ENCODE data around the gene EXOC8. TPM values are rescaled to one million over a fixed set of nuclear protein-coding genes. Genes with fewer than 3 reads are reported as not detected.

The EXOC8 gene
- total RNA-seq, result 10 to 100 TPM; 10.6 to 12.9 TPM

DNA sequence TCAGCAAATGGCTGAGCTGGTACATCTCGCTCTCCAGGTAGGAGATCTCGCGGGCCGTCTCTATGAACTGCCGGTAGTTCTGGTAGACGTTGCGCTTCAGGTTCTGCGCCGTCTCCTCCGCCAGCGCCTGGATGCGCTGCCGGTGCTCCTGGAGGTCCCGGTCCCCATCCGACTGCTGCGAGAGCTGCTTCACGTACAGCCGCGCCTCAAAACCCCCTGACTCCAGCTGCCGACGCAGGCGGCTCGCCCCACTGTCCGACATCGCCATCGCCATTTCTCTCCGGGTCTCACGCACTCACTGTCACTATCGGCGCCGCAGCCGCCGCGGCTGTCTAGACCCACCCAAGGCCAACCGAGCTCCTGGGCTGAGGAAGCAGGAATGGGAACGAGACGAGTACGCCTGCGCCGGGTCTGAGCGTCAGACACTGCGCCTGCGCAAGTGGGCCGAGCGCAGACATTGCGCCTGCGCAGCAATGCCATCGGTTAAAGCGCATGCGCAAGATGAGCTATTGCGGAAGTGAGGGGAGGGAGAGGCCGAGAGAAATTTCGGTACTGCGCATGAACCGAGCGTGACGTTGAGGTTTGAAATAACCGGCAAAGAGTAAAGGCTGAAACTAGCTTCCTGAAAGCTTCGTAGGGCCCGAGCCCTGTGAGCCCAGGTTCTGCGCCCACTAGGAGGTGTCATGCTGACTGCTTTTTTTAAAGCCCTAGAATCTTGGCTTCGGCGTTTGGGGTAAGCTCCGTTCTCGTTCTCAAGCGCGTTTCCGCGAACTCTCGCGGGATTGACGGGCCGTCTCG, at the start of gene EXOC8:
Gene EXOC8 (minus strand): TSS at position 381 of the 798 bp plus-strand sequence. CDS start 107 bp downstream, at position 274.
- no peaks in the 10 kb centered on the region for H3K9me3 ChIP-seq
- no peaks in the 10 kb centered on the region for H3K27me3 ChIP-seq
- DNase-seq (peak; percentile 95 to 98 (median 96)), ATAC-seq (peak; percentile 97)
- peak in 2 of 7 experiments; percentile 13 for TF ChIP-seq CTCF (IDR thresholded peaks at IDR 0.05)
- peak; percentile 84 to 92 (median 90) for TF ChIP-seq POLR2A (IDR thresholded peaks at IDR 0.05)
- intact Hi-C loops (cut with DNase I), result no loop called here
- no peaks in the 10 kb centered on the region for H3K36me3 ChIP-seq (replicated peaks in 1 of 2; ENCODE audit: insufficient read depth in 1 of 2, low read depth in 2 of 2)
- peak within 1 kb of the TSS; percentile 76 to 92 for H3K4me3 ChIP-seq
- peaks cover 46% of the 10 kb centered on the region for H3K4me1 ChIP-seq
- peak within 1 kb of the TSS; percentile 70 to 97 (median 94) for H3K27ac ChIP-seq
- WGBS, 2 donors, result 0% methylated on average over 8 to 74 of the region's 74 CpGs

GRCh38 chr1:231386466-231386865, 48.8 kb upstream of the EXOC8 start:
- H3K36me3 ChIP-seq (replicated peaks in 1 of 2; ENCODE audit: insufficient read depth in 1 of 2, low read depth in 2 of 2), result no peaks in the 10 kb centered on the region
- H3K27ac ChIP-seq, result peak overlapping the region in 2 of 4 donors; percentile 26 to 67
- peaks cover 69% of the 10 kb centered on the region for H3K4me1 ChIP-seq
- ATAC-seq (no peak), DNase-seq (no peak)
- intact Hi-C loops (cut with DNase I), result no loop called here
- no peak for TF ChIP-seq CTCF (IDR thresholded peaks at IDR 0.05)
- TF ChIP-seq POLR2A (IDR thresholded peaks at IDR 0.05), result no peak
- no peaks in the 10 kb centered on the region for H3K9me3 ChIP-seq
- H3K4me3 ChIP-seq, result no peak overlapping the region
- no peaks in the 10 kb centered on the region for H3K27me3 ChIP-seq

DNA sequence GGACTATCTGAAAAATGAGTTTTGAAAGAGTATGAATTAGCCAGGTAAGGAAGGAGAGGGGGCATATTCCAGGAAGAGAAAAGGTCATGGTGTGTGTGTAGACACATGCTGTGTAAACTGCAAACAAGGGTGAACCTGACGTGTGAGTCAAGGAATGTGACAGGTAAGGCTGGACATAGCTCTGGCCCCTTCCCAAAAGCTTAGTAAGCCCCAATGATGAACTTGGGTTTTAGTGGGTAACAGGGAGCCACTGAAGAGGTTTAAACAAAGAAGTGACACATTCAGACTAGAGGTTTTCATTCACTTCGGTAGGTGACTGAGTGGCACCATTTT, 47.7 kb upstream of the EXOC8 start:
- intact Hi-C loops (cut with DNase I), result no loop called here
- Histone ChIP-seq H3K27ac (peak overlapping the region; percentile 9 to 67 (median 24)), H3K4me3 (no peak overlapping the region), H3K27me3 (no peaks in the 10 kb centered on the region), H3K9me3 (no peaks in the 10 kb centered on the region), H3K4me1 (peaks cover 65% of the 10 kb centered on the region), H3K36me3 (replicated peaks in 1 of 2; ENCODE audit: insufficient read depth in 1 of 2, low read depth in 2 of 2) (no peaks in the 10 kb centered on the region)
- no peak for TF ChIP-seq CTCF (IDR thresholded peaks at IDR 0.05)
- TF ChIP-seq POLR2A (IDR thresholded peaks at IDR 0.05), result no peak
- peak; percentile 30 to 74 (median 57) for DNase-seq
- peak; percentile 83 for ATAC-seq
- WGBS, 2 donors, result 48% methylated on average over 2 of the region's 2 CpGs

DNA sequence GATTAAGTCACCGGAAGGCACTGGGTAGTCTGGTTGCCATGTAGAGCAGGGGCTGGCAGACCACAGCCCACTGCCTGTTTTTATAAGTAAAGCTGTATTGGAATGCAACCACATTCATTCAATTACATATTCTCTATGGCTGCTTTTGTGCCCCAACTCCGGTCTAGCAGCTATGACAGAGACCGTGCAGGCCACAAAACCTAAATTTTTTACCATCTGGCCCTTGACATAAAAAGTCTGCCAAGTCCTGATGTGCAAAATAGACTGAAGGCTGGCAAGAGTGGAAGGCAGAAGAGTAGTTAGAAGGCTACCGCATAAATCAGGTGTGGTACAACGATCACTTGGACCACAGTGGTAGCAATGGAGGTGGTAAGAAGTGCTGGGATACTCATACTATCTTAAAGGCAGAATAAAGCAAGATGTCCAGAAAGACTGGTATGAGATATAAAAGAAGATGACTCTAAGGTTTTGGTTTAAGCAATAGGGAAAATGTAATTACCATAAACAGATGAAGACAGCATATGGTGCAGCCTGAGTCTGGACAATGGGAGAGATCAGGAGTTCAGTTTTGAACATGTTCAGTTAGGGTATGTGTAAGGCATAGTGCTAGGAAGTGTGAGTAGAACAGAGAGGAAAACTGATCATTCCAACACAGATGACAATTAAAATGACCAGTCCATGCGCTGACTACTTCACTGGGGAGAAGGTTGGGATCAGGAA, 47.2 kb upstream of the EXOC8 start:
- WGBS, 2 donors, result 94 to 98% methylated on average over 6 of the region's 6 CpGs
- H3K4me1 ChIP-seq, result peaks cover 60% of the 10 kb centered on the region

More for the DNA sequence above, 47.2 kb upstream of the EXOC8 start:
- ATAC-seq (no peak), DNase-seq (no peak)
- H3K36me3 ChIP-seq (replicated peaks in 1 of 2; ENCODE audit: insufficient read depth in 1 of 2, low read depth in 2 of 2), result no peaks in the 10 kb centered on the region
- no peak for TF ChIP-seq CTCF (IDR thresholded peaks at IDR 0.05)
- no peak for TF ChIP-seq POLR2A (IDR thresholded peaks at IDR 0.05)
- H3K9me3 ChIP-seq, result no peaks in the 10 kb centered on the region
- intact Hi-C loops (cut with DNase I), result no loop called here
- no peaks in the 10 kb centered on the region for H3K27me3 ChIP-seq
- no peak overlapping the region for H3K4me3 ChIP-seq
- H3K27ac ChIP-seq, result peak overlapping the region; percentile 9 to 67 (median 24)

Measured in body of pancreas (tissue), 4 donors.